ENCODE results near the gene ZNF331.

ZNF331 gene

GRCh38 chr19:53521373-53522202 is 16.4 kb upstream of the ZNF331 start:
- DNase-seq = no peak

DNA sequence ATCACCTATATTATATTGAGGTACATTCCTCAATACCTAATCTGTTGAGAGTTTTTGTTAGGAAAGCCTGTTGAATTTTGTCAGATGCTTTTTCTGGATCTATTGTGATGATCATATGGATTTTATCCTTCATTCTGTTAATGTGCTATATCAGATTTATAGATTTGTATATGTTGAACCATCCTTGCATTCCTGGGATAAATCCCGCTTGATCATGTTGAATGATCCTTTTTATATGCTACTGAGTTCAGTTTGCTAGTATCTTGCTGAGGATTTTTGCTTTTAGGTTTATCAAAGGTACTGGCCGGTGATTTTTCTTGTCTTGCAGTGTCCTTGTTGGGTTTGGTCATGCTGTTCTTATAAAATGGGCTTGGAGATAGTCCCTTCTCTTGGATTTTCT is 12.0 kb upstream of the ZNF331 start:
- DNase-seq = no peak

GRCh38 chr19:53530622-53531021 is 7.3 kb upstream of the ZNF331 start:
- DNase-seq = no peak

GRCh38 chr19:53531457-53531856 is 6.5 kb upstream of the ZNF331 start:
- no peak for DNase-seq

DNA sequence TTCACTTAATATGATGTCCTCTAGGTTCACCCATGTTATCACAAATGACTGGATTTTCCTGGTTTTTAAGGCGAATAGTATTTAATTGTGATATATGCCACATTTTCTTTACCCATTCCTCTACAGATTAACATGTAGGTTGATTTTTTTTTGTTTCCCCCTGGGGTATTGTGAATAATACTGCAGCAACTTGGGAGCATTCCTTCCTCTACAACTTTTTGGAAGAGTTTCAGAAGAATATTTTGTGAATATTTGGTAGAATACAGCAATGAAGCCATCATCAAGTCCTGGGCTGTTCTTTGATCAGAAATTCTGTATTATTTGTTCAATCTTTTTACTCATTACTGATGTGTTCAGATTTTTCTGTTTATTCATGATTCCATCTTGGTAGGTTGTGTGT is 5.6 kb upstream of the ZNF331 start:
- no peak for DNase-seq

DNA sequence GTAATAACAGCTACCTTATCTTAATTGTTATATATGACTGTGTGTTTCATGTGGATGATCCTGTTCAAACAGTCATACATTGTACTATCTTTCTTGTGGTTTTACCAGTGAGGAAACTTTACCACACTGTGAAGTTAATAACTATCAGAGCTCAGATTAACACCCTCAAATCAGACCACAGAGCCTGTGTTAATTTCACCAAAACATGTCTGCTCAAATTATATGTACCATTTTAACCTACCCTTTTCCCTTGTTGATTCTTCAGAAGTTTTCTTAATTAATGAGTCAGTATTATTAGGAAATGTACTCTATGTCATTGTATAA is 1.8 kb upstream of the ZNF331 start:
- DNase-seq = no peak

DNA sequence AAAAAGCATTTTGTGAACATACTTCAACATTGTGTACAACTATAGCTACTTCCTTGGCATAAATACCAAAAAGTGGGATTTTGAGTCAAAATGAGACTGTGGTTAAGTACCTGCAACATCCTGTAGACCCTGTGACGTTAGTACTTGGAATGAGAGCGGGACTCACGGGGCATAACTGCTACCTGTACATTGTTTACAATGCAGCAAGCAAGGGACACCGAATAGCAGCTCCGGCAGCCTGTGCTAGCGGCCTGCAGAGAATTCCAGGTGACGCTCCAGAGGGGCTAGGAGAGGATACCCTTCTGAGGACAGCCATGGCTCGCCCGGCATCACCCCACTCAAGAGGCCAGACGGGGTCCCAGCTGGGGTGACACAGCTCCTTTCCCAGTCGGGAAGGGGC is 824 bp upstream of the ZNF331 start:
- DNase-seq = no peak

GRCh38 chr19:53538378-53539109 is 599 bp downstream of the ZNF331 start:
- no peak for DNase-seq

DNA sequence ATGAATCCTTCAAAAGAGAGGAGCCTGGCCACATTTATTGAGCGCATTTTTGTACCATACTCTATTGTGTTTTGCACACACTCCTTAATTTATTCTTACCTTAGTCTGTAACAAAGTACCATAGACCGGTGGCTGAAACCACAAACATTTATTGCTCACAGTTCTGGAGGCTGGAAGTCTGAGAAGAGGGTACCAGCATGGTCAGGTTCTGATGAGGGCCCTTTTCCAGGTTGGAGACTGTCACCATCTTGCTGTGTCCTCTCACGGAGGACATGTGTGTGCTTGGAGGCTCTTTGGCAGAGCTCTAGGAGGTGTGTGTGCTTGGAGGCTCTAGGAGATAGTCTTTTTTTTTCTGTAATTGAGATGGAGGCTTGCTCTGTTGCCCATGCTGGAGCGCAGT is 2.1 kb downstream of the ZNF331 start:
- no peak for DNase-seq

GRCh38 chr19:53541971-53542370 is 4.0 kb downstream of the ZNF331 start:
- no peak for DNase-seq

DNA sequence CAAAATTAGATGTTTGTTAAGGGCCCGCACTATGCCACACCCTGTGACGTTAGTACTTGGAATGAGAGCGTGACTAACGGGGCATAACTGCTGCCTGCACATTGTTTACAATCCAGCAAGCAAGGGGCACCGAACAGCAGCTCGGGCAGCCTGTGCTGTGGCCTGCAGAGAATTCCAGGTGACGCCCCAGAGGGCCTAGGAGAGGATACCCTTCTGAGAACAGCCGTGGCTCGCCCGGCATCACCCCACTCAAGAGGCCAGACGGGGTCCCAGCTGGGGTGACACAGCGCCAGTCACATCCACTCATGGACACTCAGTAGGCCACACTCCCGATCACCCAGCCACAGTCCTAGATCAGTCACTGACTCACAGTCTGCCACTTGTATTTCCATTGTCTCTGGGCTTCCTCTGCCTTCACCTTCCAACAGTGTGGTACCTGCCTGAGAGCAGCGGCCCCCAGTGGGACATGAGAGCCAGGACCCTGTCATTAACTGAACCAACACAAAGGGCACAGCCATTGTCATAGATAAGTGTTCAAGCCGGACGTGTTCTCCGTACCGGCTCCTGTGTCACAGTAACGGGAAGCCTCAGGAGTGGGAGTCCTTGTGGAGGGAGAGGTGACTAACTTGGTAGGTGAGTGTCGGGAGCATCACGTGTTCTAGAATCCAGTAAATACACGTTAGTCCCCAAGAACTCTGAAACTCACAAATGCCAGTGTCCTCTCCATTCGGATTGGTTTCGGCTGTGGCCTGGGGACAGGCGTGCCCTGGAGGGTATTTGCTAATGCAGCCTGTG is 7.5 kb downstream of the ZNF331 start:
- peak; percentile 43 for DNase-seq

- DNase-seq = no peak
These were observed 9.0 kb downstream of the ZNF331 start for GRCh38 chr19:53546758-53547513.

GRCh38 chr19:53549340-53549739 is 11.4 kb downstream of the ZNF331 start:
- DNase-seq = no peak

GRCh38 chr19:53552001-53552721 is 14.2 kb downstream of the ZNF331 start:
- no peak for DNase-seq

DNA sequence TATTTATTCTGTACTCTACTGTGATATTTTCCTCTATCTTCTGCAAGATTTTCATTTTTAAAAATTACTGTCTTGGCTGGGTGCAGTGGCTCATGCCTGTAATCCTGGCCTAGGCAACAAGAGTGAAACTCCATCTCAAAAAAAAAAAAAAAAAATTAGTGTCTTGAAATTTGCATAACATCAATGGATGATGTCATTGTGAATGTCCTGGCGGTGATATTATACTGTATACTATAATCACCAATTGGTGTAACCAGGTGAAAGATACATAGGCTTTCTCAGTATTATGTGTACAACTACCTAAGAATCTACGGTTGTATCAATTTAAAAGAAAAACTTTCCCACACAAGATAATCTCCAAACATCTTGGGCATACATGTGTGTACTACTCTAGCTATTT is 15.2 kb downstream of the ZNF331 start:
- no peak for DNase-seq

- peak; percentile 89 for DNase-seq
These were observed 16.2 kb downstream of the ZNF331 start for GRCh38 chr19:53553865-53554791.

DNA sequence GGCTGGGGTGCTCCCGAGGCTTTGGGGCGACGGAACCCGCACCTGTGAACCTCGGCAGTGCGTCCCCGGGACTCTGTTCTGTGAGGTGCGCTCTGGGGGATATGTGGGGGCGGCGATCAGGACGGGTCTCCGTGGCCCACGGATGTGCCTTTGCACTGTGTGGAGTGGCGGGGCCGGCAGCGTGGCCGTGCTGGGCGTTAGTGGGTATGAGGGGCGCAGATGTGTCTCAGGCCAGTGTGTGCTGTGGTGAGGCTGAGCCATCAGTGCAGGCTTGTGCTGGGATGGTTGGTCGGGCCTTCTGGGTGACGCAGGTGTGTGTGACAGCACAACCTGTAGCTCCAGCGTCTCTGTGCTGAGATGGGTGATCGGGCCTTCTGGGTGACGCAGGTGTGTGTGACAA is 16.9 kb downstream of the ZNF331 start:
- no peak for DNase-seq

GRCh38 chr19:53555352-53555751 is 17.4 kb downstream of the ZNF331 start:
- DNase-seq = no peak

- DNase-seq = no peak
These were observed 33.4 kb downstream of the ZNF331 start for GRCh38 chr19:53571339-53571738.

GRCh38 chr19:53576941-53577653 is 39.2 kb downstream of the ZNF331 start:
- no peak for DNase-seq
